Erythroblast (primary cell): ENCODE results near the gene GFRA1.

ENCODE experiments used
- GATA1 ChIP-seq: IDR thresholded peaks from 2 replicates; pipeline ENCODE4 v1.6.1; 2011; ENCODE audit warnings: low read depth, mild to moderate bottlenecking, control low read depth, low read length, moderate library complexity
- POLR2A ChIP-seq: IDR thresholded peaks from 2 replicates; pipeline ENCODE4 v1.6.1; 2011; ENCODE audit warnings: mild to moderate bottlenecking, low read length

DNA sequence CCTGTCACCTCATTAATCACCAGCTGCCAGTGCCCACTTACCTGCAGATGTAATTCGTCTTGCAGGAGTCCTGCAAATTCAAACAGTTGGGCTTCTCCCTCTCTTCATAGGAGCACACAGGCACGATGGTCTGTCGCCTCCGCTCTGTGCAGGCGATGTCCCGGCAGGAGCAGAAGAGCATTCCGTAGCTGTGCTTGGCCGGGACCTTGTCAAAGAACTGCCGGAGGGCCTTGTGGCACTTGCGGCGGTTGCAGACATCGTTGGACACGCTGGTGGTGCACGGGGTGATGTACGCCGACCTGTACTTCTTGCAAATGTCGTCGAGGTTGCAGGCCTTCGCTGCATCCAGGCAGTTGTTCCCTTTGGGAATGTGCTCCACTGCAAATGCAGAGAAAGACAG lies 147.8 kb downstream of the GFRA1 start:
- TF ChIP-seq POLR2A (no peak), GATA1 (no peak)
